Central memory CD8-positive, alpha-beta T cell (primary cell): ENCODE results near the gene CASP9.

Source experiments
- ATAC-seq: fragments of 150-1000 bp; cut with Tn5 transposase; replicated peaks from 2 replicates; pipeline ENCODE4 v1.10.0; 2022; ENCODE audit warnings: mild to moderate bottlenecking, moderate FRiP score, moderate number of reproducible peaks; ENCODE audit not compliant: poor library complexity, severe bottlenecking; ENCODE audit errors: extremely low read depth
- DNase-seq, 2 donors: peaks; one replicate each; pipeline ENCODE4 v3.0.0; 2021; ENCODE audit warnings: low spot score in 2 of 2
- H3K27ac Mint-ChIP-seq: one replicate; pipeline ENCODE4 v1.8.0; 2022; ENCODE audit warnings: low read depth, mild to moderate bottlenecking, moderate library complexity, mixed read lengths
- H3K27me3 Mint-ChIP-seq: one replicate; pipeline ENCODE4 v1.8.0; 2022; ENCODE audit warnings: mixed read lengths
- H3K36me3 Mint-ChIP-seq: one replicate; pipeline ENCODE4 v1.8.0; 2022; ENCODE audit warnings: mild to moderate bottlenecking, moderate library complexity, mixed read lengths; ENCODE audit not compliant: insufficient read depth
- H3K4me1 Mint-ChIP-seq: one replicate; pipeline ENCODE4 v1.8.0; 2022; ENCODE audit warnings: mixed read lengths
- H3K4me3 Mint-ChIP-seq: one replicate; pipeline ENCODE4 v1.8.0; 2022; ENCODE audit warnings: mild to moderate bottlenecking, moderate library complexity, mixed read lengths
- H3K9me3 Mint-ChIP-seq: one replicate; pipeline ENCODE4 v1.8.0; 2022; ENCODE audit warnings: mixed read lengths

Gene CASP9

DNA sequence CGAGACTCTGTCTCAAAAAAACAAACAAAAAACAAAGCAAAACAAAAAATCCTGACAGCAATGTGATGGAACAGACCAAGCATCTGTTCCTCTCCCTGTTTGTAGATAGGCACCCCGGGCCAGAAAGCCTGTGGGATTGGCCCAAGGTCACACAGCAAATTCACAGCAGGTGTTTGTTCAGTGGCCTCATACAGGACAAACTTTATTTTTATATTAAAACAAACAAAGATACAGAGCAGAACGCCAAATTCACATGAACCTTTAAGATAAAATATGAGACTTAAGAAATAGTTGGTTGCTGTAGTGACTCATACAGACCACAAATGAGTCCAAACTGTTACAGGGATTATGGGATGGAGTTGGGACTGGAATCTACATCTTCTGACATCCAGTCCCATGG, 69.8 kb downstream of the CASP9 start:
- H3K4me1 Mint-ChIP-seq: no peaks in the 10 kb centered on the region
- DNase-seq (no peak), ATAC-seq (no peak)
- no peak overlapping the region for H3K27ac Mint-ChIP-seq
- H3K36me3 Mint-ChIP-seq: peaks cover 3% of the 10 kb centered on the region
- H3K9me3 Mint-ChIP-seq: no peaks in the 10 kb centered on the region
- no peak overlapping the region for H3K4me3 Mint-ChIP-seq
- H3K27me3 Mint-ChIP-seq: peaks cover 47% of the 10 kb centered on the region

DNA sequence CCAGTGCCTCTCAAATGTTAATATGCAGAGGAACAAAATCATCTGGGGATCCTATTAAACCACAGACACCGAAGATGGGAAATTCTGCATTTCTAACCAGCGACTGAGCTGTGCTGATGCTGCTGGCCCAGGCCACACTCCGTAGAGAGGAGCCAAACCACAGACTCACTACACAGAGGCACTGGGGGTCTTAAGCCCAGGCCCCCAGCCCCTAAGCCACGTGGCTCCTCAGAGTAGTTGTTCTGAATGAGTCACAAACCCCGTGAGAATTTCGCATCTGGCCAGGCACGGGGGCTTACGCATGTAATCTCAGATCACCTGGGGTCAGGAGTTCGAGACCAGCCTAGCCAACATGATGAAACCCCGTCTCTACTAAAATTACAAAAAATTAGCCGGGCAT, 70.3 kb downstream of the CASP9 start:
- no peak overlapping the region for H3K4me3 Mint-ChIP-seq
- peaks cover 48% of the 10 kb centered on the region for H3K27me3 Mint-ChIP-seq
- H3K27ac Mint-ChIP-seq: no peak overlapping the region
- H3K4me1 Mint-ChIP-seq: no peaks in the 10 kb centered on the region
- no peaks in the 10 kb centered on the region for H3K9me3 Mint-ChIP-seq
- H3K36me3 Mint-ChIP-seq: peaks cover 3% of the 10 kb centered on the region
- ATAC-seq (no peak), DNase-seq (no peak)

DNA sequence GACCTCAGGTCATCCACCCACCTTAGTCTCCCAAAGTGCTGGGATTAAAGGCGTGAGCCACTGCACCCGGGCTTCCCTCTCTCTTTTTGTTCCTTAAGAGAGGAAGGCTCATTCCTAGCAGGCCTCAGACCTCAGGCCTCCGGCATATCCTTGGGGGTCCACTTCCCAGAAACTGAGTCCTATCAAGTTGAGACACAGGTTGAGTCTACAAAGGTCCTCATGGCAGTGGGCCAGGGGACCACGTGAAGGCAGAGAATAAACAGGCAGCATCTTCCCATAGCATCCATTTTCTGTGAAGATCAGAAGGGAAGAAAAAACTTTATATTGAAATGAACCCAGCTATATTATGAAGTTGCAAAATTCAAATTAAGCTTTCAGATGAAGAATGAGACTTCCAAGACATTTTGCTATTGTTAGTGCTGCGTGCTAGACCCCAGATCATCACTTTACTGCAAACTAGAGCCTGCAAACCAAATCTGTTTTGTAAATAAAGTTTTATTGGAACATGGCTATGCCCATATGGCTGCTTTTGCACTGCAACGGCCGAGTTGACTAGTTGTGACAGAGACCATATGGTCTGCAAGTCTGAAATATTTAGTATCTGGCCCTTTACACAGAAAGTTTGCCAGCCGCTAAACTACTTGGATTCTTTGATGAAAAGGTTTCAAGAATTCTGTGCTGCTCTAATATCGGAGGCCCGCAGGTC, 71.0 kb downstream of the CASP9 start:
- ATAC-seq (no peak), DNase-seq (no peak)
- no peak overlapping the region for H3K27ac Mint-ChIP-seq
- H3K36me3 Mint-ChIP-seq: peaks cover 3% of the 10 kb centered on the region
- no peak overlapping the region for H3K4me3 Mint-ChIP-seq
- H3K9me3 Mint-ChIP-seq: no peaks in the 10 kb centered on the region
- H3K4me1 Mint-ChIP-seq: no peaks in the 10 kb centered on the region
- peaks cover 48% of the 10 kb centered on the region for H3K27me3 Mint-ChIP-seq

DNA sequence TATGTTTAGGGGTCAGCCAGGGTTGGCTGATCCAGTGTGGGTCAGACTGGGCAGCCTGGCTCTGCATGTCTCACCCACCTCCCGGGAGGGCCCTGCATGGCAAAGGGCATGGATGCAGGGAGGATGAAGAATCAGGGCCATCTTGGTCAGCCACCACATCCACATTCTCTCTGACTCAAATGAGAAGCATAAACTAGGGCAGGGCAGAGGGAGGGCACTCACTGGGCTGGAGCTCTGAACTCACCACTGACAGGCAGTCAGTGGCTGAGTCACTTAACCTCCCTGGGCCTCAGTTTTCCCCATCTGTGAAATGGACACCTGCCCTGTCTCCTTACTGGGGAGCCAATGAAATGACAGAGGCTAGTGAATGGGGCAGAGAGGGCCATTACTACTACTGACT, 71.8 kb downstream of the CASP9 start:
- Mint-ChIP-seq H3K27ac (no peak overlapping the region), H3K27me3 (peaks cover 50% of the 10 kb centered on the region), H3K4me1 (no peaks in the 10 kb centered on the region), H3K4me3 (no peak overlapping the region), H3K36me3 (peaks cover 4% of the 10 kb centered on the region), H3K9me3 (no peaks in the 10 kb centered on the region)
- DNase-seq: no peak
- ATAC-seq: no peak

DNA sequence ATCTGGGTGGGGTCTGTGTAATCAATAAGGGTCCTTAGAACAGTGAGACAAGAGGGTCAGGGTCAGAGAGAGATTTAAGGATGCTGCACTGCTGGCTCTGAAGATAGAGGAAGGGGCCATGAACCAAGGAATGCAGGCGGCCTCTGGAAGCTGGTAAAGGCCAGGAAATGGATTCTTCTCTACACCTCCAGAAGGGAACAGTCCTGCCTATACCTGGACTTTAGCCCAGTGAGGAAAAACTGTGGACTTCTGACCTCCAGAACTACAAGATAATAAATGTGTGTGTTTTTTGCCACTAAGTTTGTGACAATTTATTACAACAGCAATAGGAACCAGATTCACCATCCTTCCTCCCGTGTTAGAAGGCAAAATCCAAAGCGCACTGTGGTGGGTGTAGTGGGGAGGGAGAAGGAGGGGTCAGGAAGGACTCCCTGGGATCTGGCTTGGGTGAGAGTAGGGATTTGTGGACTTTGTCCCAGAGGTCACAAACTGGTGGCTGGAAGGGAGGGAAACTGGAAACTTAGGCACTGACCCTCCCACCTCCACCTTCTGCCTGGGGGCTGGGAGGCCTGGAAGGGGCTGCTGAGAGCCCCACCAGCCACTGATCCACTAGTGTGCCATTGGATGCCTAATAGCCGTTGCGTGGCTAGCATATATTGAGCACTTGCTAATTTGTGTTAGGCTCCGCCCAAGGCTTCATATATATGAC, 72.8 kb downstream of the CASP9 start:
- Mint-ChIP-seq H3K9me3 (no peaks in the 10 kb centered on the region), H3K36me3 (peaks cover 4% of the 10 kb centered on the region), H3K4me1 (no peaks in the 10 kb centered on the region), H3K4me3 (no peak overlapping the region), H3K27ac (no peak overlapping the region), H3K27me3 (peaks cover 45% of the 10 kb centered on the region)
- ATAC-seq (no peak), DNase-seq (no peak)

DNA sequence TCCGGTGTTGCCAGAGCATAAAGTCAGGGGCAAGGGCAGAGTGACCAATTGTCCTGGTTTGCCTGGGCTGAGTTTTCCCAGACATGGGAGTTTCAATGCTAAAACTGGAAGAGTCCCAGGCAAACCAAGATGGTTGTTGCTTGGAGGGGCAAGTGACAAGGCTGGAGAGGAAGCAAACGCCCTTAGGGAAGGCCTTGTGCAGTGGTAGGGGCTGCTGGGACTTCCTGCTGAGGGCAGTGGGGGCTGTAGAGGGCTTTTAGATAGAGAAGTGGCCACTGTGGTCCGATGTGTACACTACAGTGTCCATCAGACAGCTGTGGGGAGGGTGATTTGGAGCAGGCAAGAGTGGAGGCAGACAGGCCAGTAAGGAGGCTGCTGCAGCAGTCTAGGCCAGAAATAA, 74.4 kb downstream of the CASP9 start:
- H3K27me3 Mint-ChIP-seq: peaks cover 37% of the 10 kb centered on the region
- H3K36me3 Mint-ChIP-seq: peaks cover 4% of the 10 kb centered on the region
- no peak for DNase-seq
- no peak overlapping the region for H3K4me3 Mint-ChIP-seq
- no peak for ATAC-seq
- no peak overlapping the region for H3K27ac Mint-ChIP-seq
- no peaks in the 10 kb centered on the region for H3K9me3 Mint-ChIP-seq
- no peaks in the 10 kb centered on the region for H3K4me1 Mint-ChIP-seq

DNA sequence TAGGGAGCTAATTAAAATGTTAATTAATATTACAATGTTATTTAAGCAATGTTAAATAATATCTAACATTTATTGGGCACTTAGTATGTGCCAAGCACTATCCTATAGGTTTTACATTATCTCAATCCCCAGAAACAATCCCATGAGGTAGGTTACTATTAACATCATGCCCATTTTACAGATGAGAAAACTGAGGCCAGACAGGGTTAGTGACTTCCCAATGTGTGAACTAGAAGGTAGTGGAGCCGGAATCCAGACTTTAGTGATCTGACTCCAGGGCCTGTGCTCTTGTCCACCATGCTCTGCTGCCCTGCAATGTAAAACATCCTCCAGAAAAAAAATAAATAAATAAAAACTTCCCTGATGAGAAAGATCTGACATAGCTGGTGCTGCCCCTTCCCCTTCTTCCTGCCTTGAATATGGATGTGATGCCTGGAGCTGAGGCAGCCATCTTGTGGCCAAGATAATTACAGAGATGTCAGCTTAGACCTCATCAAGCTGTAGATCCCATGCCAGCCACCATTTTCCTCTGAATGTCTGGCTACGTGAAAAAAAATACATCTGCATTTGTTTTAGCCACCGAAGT, 75.0 kb downstream of the CASP9 start:
- Mint-ChIP-seq H3K27ac (no peak overlapping the region), H3K9me3 (no peaks in the 10 kb centered on the region), H3K36me3 (peaks cover 4% of the 10 kb centered on the region), H3K4me1 (no peaks in the 10 kb centered on the region), H3K27me3 (peaks cover 37% of the 10 kb centered on the region), H3K4me3 (no peak overlapping the region)
- no peak for DNase-seq
- no peak for ATAC-seq

DNA sequence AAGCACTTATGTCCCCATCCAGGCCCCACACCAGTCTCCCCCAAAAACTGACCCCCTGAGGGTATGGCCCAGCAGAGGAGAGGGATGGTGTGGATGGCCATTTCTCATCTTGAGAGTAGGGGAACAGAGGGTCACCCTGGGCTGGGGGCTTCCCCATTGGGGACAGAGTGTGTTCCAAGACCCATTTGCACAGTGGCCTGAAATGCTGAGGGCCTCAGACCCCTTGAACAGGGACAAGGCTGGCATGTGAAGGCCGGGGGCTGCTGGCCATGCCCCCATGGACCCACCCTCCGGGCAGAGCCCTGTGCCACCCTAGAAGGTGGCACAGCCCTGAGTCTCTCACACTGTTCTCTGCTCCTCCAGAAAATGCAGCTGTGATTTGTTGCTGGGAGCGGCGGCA, 77.8 kb downstream of the CASP9 start:
- no peak for DNase-seq

DNA sequence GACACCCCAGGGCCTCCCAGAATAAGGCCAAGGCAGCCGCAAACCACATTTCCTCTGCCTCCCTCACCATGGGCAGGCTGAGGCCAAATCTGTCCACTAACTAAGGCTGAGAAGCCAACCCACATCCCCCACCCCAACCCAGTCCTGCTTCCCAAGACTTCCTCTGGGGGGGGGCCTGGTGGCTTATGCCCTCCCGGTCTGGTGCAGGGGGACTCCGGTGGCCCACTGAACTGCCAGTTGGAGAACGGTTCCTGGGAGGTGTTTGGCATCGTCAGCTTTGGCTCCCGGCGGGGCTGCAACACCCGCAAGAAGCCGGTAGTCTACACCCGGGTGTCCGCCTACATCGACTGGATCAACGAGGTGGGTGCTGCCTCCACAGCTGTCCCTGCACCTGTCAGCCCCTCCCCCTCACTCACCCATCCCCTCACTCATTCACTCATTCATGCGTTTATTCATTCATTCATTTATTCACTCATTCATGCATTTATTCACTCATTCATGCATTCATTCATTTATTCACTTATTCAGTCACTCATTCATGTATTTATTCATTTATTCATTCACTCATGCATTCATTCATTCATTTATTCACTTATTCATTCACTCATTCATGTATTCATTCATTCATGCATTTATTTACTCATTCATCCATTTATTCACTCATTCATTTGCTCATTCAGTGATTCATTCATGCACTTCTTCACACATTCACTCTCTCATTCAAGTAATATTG, 78.5 kb downstream of the CASP9 start:
- peaks cover 36% of the 10 kb centered on the region for H3K27me3 Mint-ChIP-seq
- no peaks in the 10 kb centered on the region for H3K4me1 Mint-ChIP-seq

More for the DNA sequence above, 77.8 kb downstream of the CASP9 start:
- Mint-ChIP-seq H3K27me3 (peaks cover 42% of the 10 kb centered on the region), H3K36me3 (peaks cover 4% of the 10 kb centered on the region), H3K4me1 (no peaks in the 10 kb centered on the region), H3K27ac (no peak overlapping the region), H3K9me3 (no peaks in the 10 kb centered on the region), H3K4me3 (no peak overlapping the region)
- ATAC-seq: no peak

DNA sequence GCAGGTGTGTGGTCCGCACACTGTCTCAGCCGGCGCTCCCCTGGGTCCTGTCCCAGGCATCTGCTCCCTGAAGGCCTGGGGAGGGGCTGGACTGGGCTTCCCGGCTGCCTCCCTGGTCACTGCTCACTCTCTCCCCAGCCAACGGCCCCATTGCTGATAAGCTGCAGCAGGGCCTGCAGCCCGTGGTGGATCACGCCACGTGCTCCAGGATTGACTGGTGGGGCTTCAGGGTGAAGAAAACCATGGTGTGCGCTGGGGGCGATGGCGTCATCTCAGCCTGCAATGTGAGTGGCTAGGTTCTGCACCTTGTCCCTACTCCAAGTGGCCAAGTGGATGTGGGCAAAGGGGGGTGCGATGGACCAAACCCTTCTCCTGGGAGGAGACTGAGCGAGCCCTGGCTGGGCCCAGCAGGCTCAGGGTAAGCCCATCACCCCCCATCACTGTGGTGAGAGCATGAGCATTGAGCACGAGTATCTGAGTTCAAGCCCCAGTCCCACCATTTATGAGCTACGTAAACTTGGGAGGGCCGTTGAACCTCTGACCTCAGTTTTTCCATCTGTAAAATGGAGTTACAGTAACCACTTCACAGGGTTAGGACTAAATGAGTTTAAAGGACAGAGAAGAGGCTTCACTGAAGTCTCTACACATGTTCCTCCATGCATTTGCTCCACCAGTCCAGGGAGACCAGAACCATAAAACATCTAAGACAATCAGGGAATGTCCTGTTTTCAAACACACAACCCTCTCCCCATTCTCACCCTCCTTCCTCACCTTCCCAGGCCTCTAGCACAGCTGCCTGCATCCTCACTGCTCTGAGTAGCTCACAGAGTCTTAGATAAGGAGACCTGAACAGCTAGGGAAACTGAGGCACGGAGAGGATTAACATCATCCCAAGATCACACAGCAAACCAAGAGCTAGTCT, 79.3 kb downstream of the CASP9 start:
- peaks cover 30% of the 10 kb centered on the region for H3K27me3 Mint-ChIP-seq
- DNase-seq (no peak), ATAC-seq (no peak)
- no peak overlapping the region for H3K27ac Mint-ChIP-seq
- H3K36me3 Mint-ChIP-seq: peaks cover 2% of the 10 kb centered on the region
- no peak overlapping the region for H3K4me3 Mint-ChIP-seq
- no peaks in the 10 kb centered on the region for H3K4me1 Mint-ChIP-seq
- no peaks in the 10 kb centered on the region for H3K9me3 Mint-ChIP-seq

More for the DNA sequence above, 78.5 kb downstream of the CASP9 start:
- H3K4me3 Mint-ChIP-seq: no peak overlapping the region
- peaks cover 2% of the 10 kb centered on the region for H3K36me3 Mint-ChIP-seq
- ATAC-seq: no peak
- DNase-seq: no peak
- H3K27ac Mint-ChIP-seq: no peak overlapping the region
- H3K9me3 Mint-ChIP-seq: no peaks in the 10 kb centered on the region

DNA sequence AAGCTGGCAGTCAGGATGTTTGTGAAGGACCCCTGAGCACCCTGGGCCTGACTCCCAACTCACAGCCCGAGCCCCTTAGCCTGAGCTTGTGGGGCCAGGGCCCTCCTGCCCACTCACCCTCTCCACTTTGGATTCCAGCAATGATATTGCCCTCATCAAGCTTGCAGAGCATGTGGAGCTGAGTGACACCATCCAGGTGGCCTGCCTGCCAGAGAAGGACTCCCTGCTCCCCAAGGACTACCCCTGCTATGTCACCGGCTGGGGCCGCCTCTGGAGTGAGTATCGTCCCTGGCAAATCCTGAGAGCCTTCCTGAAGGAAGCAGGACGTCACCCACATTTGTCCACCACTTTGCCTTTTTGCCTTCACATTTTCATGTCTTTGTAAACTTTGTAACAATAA, 80.7 kb downstream of the CASP9 start:
- H3K4me1 Mint-ChIP-seq: no peaks in the 10 kb centered on the region
- no peak overlapping the region for H3K27ac Mint-ChIP-seq
- peaks cover 24% of the 10 kb centered on the region for H3K27me3 Mint-ChIP-seq
- ATAC-seq (no peak), DNase-seq (no peak)
- no peak overlapping the region for H3K4me3 Mint-ChIP-seq
- H3K9me3 Mint-ChIP-seq: no peaks in the 10 kb centered on the region
- H3K36me3 Mint-ChIP-seq: peaks cover 2% of the 10 kb centered on the region

DNA sequence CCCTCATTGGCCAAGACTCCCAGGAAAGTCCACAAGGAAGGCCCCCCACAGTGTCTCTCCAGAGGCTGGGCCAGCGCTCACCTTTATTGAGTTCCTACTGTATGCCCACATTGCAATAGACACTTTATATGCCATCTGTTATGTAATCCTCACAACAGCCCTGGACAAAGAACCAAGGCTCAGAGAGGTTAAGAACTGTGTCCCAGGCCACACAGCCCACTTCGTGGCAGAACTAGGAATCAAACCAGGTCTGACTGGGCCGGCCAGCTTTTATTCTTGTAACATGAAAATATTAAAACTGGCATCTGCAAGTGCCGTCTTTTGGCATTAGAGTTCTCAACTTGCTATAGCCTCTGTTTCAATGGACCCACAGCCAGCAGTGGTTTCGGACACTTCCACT, 81.3 kb downstream of the CASP9 start:
- Mint-ChIP-seq H3K27me3 (peaks cover 24% of the 10 kb centered on the region), H3K27ac (no peak overlapping the region), H3K4me1 (no peaks in the 10 kb centered on the region), H3K9me3 (no peaks in the 10 kb centered on the region), H3K4me3 (no peak overlapping the region), H3K36me3 (peaks cover 1% of the 10 kb centered on the region)
- DNase-seq (no peak), ATAC-seq (no peak)
